GM15510 (cell line): ENCODE data around the gene ATP8A2.

Source experiments
- POLR2A ChIP-seq: IDR thresholded peaks from 3 replicates; pipeline ENCODE4 v1.6.1; 2011; ENCODE audit warnings: borderline replicate concordance; ENCODE audit not compliant: insufficient read length; ENCODE audit errors: extremely low read depth

Gene ATP8A2

DNA sequence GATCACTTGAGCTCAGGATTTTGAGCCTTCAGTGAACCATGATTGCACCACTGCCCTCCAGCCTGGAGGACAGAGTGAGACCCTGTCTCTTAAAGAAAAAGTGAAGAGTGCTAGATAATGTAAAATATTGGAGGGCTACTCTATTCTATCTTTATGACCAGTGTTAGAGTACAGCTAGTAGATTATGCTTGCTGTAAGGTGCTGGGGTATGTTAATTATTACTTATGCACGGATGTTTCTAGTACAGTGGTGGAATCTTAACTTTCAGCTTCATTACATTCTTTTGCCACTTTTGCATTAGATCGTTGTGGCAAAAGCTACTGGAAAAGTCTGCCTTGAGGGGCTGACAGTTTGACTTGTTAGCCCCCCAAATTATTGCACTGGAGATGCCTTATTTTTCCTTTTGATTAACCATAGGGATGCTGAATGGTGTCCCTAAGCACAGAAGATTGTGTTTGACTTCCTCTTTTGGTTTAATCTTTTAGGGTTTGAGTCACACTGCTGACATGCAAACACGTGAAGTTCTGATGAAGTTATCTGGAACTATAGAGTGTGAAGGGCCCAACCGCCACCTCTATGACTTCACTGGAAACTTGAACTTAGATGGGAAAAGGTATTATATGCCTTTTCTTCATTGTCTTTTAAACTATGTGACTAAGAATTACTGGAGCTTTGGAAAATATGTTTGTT is 169.8 kb downstream of the ATP8A2 start:
- TF ChIP-seq POLR2A = no peak

DNA sequence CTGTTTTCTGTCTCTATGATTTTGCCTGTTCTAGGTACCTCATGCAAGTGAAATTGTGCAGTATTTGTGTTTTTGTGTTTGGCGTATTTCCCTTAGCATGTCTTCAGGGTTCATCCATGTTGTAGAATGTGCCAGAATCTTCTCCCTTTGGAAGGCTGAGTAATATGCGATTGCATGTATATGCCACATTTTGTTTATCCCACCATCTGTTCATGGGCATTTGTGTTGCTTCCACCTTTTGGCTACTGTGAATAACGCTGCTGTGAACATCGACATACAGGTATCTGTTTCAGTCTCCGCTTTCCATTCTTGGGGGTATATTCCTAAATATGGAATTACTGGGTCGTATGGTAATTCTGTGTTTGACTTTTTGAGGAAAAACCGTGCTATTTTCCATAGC is 190.0 kb downstream of the ATP8A2 start:
- TF ChIP-seq POLR2A = no peak

GRCh38 chr13:25570185-25570584 is 198.4 kb downstream of the ATP8A2 start:
- no peak for TF ChIP-seq POLR2A

DNA sequence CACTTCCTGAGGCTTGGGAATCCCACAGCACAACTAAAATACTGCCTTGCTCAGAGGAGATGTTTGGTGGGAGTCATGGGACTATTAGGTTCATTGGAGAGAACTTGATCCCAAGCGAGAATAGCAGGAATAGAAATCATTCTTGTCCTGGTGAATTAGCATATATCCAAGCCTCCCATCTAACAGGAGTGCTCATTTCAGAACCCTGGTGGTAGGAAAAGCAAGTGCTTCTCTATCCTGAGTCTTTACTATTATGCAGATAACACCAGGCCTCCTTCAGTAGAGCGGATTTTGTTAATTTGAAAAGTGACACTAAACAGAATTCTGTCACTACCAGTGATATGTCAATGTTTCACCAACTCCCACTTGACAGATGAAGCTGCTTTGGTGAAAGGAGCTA is 199.5 kb downstream of the ATP8A2 start:
- TF ChIP-seq POLR2A = no peak

DNA sequence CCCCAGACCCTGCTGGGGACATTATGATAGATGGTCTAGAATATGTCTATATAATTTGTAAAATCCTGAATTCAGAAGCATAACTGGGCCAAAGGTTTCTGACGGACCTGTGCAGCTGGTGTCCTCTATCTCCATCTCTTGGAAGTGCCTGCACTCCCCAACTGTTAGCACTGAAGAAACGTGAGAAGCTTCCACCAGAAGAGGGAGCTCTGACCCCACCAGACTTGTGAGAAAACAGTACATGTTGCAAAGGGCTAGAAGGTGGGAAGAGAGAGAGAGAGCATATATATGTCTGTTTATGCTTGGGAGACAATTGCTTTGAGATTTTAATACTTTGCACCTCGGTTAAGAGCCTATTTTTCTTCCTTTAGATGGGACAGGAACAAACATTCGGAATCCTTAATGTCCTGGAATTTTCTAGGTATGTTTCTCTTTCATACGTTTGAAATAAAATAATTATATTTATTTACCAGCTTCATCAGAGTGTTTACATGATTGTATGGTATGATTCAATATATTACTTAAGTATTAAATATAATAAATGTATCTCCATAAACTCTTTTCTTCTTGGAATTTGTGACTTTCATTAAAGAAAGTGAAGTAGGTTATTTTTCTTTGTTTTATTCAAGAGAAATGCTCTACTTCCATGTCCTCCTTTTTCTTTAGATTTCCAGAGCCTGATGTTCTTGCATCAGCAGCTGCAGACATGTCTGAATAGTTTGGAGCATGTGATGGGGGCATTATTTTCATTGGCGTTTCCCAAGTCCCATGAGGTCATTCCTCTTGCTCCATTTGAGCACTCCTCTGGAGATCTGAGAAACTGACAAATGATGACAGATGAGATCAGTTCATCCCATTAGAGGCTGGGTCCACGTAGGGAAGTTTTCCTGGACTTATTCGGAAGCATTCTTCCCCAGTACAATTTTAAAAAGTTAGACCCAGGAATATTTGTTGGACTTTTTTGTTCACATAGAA is 202.9 kb downstream of the ATP8A2 start:
- TF ChIP-seq POLR2A = no peak

GRCh38 chr13:25575562-25575961 is 203.8 kb downstream of the ATP8A2 start:
- TF ChIP-seq POLR2A = no peak

- TF ChIP-seq POLR2A = no peak
Observed at GRCh38 chr13:25578526-25578925, 206.8 kb downstream of the ATP8A2 start.

DNA sequence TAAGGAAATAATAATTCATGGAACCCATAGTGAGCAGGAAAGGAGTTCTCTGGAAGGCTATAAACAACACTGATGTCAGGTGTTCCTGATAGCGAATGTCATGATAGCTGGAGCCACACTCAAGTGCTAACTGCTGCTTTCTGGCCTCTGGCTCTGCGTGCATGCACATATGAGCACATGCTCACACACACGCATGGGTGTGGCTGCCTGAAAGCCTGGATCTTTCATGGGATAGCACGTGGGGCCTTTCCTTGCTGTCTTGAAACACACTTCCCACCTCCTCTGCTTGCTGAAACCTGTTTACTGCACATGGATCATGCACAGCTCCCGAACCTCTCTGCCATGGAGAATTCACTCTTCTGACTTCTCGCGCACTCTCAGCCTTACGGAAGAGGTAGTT is 207.4 kb downstream of the ATP8A2 start:
- TF ChIP-seq POLR2A = no peak

- TF ChIP-seq POLR2A = no peak
Observed at GRCh38 chr13:25581351-25581750, 209.6 kb downstream of the ATP8A2 start.

DNA sequence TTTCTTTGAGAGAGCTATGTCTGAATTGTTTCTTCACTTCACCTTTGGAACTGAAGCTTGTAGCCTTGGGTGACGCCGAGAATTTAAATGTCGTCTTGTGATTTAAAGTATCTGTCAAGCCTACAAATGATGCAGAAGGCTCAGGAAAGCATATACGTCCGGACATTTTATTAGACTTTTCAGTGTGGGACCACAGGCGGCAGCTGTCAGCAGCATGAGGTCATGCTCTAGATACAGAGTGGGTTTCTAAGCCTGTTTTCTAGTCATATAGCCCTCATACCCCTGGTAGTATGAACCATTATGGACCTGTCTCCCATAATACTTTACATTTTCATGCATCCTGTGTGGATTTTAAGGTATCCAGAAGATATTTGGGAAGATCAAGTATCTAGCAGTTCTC is 212.3 kb downstream of the ATP8A2 start:
- no peak for TF ChIP-seq POLR2A

GRCh38 chr13:25585000-25585399 is 213.2 kb downstream of the ATP8A2 start:
- TF ChIP-seq POLR2A = no peak

DNA sequence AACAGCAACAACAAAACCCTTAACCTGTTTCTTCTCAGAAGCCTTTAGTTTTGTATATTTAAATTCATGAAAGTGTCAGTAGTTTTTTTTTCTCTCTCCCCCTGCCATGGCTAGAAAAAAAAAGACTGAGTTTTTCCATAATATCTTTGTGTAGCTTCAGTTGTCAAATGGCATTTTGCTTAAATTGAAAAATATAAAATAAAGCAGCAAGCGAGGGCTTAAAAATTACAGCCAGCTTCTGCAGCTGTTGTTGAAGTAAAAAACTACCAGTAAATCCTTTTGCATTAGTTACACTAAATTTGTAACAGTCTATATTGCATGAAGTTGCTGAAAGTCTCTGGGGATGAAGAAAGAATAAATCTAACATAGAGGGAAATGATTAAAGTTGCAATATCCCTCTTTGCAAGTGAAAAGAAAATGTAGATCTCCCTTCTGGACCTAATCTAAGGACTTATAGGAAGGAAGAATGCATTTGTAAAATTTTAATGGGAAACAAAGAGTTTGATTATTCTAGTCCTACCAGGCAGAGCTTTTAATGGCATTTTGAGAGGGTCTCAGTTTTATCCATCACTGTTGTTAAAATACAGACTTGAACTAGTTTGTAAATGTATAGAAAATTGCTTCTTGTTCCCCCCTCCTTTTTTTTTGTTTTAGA is 215.7 kb downstream of the ATP8A2 start:
- TF ChIP-seq POLR2A = no peak

DNA sequence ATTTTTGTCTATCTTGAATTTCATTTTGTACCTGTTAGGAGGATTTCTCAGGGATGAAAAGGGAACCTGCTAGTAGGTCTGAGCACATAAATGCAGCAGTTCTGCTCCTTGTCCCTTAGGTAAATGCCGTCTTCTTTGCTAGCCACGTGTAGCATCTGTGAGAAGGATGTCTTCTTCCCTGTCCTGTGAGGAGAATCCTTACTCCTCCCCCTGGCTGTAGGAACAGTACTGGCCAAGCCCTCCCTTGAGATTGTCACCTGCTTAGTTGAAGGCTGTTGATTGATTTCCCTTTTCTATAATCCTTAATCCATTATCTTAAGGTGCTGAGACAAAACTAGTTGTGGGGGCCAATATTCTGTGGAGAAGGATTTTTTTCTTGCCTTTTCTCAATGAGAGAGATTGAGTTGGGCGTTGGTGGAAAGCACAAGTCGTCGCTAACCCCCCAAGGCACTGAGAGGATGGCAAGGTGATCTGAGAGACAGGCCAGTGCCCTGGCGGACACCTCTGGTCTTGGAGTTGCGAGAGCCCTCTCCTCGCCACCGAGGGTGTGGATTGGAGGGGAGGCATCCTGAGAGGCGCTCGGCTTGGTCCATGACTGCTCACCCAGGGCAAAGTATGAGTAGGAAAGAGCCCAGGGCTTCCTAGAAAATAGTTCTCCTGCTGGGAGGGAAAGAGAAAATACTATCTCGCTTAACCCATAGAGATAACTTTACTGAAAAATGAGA is 216.7 kb downstream of the ATP8A2 start:
- TF ChIP-seq POLR2A = no peak

DNA sequence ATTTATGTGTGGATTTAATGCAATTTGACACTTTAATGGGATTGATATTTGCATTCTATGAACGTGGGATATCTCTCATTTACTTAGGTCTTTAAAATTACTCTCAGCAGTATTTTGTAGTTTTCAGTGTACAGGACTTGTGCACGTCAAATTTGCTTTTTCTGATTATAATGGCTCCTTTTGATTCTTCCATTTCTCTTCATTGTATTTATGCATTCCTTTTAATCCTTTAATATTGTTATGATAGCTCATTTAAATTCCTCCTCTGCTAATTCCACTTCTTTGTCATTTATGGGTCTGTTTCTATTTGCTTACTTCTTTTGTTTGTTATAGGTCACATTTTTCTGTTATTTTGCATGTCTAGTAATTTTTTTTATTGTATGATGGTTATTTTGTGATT is 226.6 kb downstream of the ATP8A2 start:
- TF ChIP-seq POLR2A = no peak

DNA sequence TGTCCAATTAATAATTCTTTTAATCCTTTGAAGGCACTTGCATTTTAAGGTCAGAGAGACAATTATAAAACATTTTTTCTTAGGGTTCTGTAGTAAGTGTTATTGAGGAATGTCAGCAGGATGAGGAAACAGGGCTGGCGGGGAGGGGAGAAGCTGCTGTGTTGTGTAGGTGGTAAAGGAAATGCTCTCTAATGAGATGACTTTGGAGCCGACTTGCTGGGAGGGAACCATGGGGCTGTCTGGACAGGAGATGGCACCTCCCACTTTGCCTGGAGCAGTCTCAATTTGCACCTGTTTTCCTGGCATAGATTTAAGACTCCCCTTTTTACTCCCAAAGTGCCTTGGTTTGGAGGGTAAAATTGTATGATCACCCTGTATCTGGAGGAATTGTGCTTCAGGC is 230.4 kb downstream of the ATP8A2 start:
- TF ChIP-seq POLR2A = no peak

- TF ChIP-seq POLR2A = no peak
Observed at GRCh38 chr13:25604106-25604505, 232.3 kb downstream of the ATP8A2 start.

- no peak for TF ChIP-seq POLR2A
Observed at GRCh38 chr13:25607096-25607495, 235.3 kb downstream of the ATP8A2 start.
